ENCODE results near the gene GCAT. TPM values are rescaled to one million over a fixed set of nuclear protein-coding genes. Genes with fewer than 3 reads are reported as not detected.

The GCAT gene
- total RNA-seq, 2 donors from 2014 or later, result 14.9 to 22.7 TPM

- H3K9me3 Mint-ChIP-seq, result no peaks in the 10 kb centered on the region
- peaks cover 0 to 4% of the 10 kb centered on the region in 2 donors for H3K36me3 Mint-ChIP-seq (ENCODE audit: insufficient read depth in 2 of 2)
- peak overlapping the region; percentile 88 to 95 for H3K4me3 Mint-ChIP-seq
- DNase-seq, result peak in 1 of 2 donors; percentile 15
- H3K27me3 Mint-ChIP-seq (ENCODE audit: low read depth), result peaks cover 38% of the 10 kb centered on the region
- no peak overlapping the region for H3K27ac Mint-ChIP-seq
- peaks cover 42% of the 10 kb centered on the region for H3K4me1 Mint-ChIP-seq (ENCODE audit: low read depth)
- no peak for ATAC-seq (replicated peaks in 1 of 2)
Observed at GRCh38 chr22:37806409-37807333, 1.1 kb upstream of the GCAT start.

GRCh38 chr22:37808294-37808657, 542 bp downstream of the GCAT start:
- Mint-ChIP-seq H3K4me3 (peak overlapping the region; percentile 88 to 95), H3K36me3 (ENCODE audit: insufficient read depth in 2 of 2) (peaks cover 0 to 2% of the 10 kb centered on the region in 2 donors), H3K4me1 (ENCODE audit: low read depth) (peaks cover 35% of the 10 kb centered on the region), H3K27ac (no peak overlapping the region), H3K27me3 (ENCODE audit: low read depth) (peaks cover 31% of the 10 kb centered on the region), H3K9me3 (no peaks in the 10 kb centered on the region)
- DNase-seq, result no peak
- ATAC-seq (replicated peaks in 1 of 2), result peak in 1 of 2 donors; percentile 1

- Mint-ChIP-seq H3K4me3 (no peak overlapping the region), H3K4me1 (ENCODE audit: low read depth) (peaks cover 33% of the 10 kb centered on the region), H3K27ac (no peak overlapping the region), H3K9me3 (no peaks in the 10 kb centered on the region), H3K36me3 (ENCODE audit: insufficient read depth in 2 of 2) (peaks cover 0 to 2% of the 10 kb centered on the region in 2 donors), H3K27me3 (ENCODE audit: low read depth) (peaks cover 21% of the 10 kb centered on the region)
- DNase-seq, result no peak
- no peak for ATAC-seq (replicated peaks in 1 of 2)
Observed at GRCh38 chr22:37809672-37810333, 2.1 kb downstream of the GCAT start.

GRCh38 chr22:37811867-37812266, 4.1 kb downstream of the GCAT start:
- no peak for DNase-seq
- H3K9me3 Mint-ChIP-seq, result no peaks in the 10 kb centered on the region
- H3K27ac Mint-ChIP-seq, result no peak overlapping the region
- H3K36me3 Mint-ChIP-seq (ENCODE audit: insufficient read depth in 2 of 2), result no peaks in the 10 kb centered on the region
- H3K4me3 Mint-ChIP-seq, result no peak overlapping the region
- no peak for ATAC-seq (replicated peaks in 1 of 2)
- peaks cover 16% of the 10 kb centered on the region for H3K4me1 Mint-ChIP-seq (ENCODE audit: low read depth)
- H3K27me3 Mint-ChIP-seq (ENCODE audit: low read depth), result peaks cover 5% of the 10 kb centered on the region

- ATAC-seq (replicated peaks in 1 of 2) (no peak), DNase-seq (no peak)
- Mint-ChIP-seq H3K9me3 (no peaks in the 10 kb centered on the region), H3K4me1 (ENCODE audit: low read depth) (peaks cover 7% of the 10 kb centered on the region), H3K36me3 (ENCODE audit: insufficient read depth in 2 of 2) (no peaks in the 10 kb centered on the region), H3K27ac (no peak overlapping the region), H3K4me3 (no peak overlapping the region), H3K27me3 (ENCODE audit: low read depth) (no peaks in the 10 kb centered on the region)
Observed at GRCh38 chr22:37812869-37813678, 5.3 kb downstream of the GCAT start.

- no peak for ATAC-seq (replicated peaks in 1 of 2)
- H3K4me1 Mint-ChIP-seq (ENCODE audit: low read depth), result peaks cover 6% of the 10 kb centered on the region
Observed at GRCh38 chr22:37815593-37815992, 7.9 kb downstream of the GCAT start.

GRCh38 chr22:37816543-37817180, 8.9 kb downstream of the GCAT start:
- Mint-ChIP-seq H3K9me3 (no peaks in the 10 kb centered on the region), H3K4me3 (no peak overlapping the region), H3K27ac (no peak overlapping the region)

More at GRCh38 chr22:37815593-37815992, 7.9 kb downstream of the GCAT start:
- Mint-ChIP-seq H3K4me3 (no peak overlapping the region), H3K27ac (no peak overlapping the region), H3K9me3 (no peaks in the 10 kb centered on the region), H3K36me3 (ENCODE audit: insufficient read depth in 2 of 2) (no peaks in the 10 kb centered on the region), H3K27me3 (ENCODE audit: low read depth) (peaks cover 16% of the 10 kb centered on the region)
- DNase-seq, result no peak

GRCh38 chr22:37817705-37818408, 10.1 kb downstream of the GCAT start:
- Mint-ChIP-seq H3K4me3 (peak overlapping the region; percentile 51 to 67), H3K36me3 (ENCODE audit: insufficient read depth in 2 of 2) (no peaks in the 10 kb centered on the region), H3K27ac (no peak overlapping the region), H3K9me3 (no peaks in the 10 kb centered on the region), H3K4me1 (ENCODE audit: low read depth) (peaks cover 6% of the 10 kb centered on the region), H3K27me3 (ENCODE audit: low read depth) (peaks cover 26% of the 10 kb centered on the region)
- peak; percentile 84 to 91 for DNase-seq
- ATAC-seq (replicated peaks in 1 of 2), result peak; percentile 82

More at GRCh38 chr22:37816543-37817180, 8.9 kb downstream of the GCAT start:
- H3K4me1 Mint-ChIP-seq (ENCODE audit: low read depth), result peaks cover 6% of the 10 kb centered on the region
- ATAC-seq (replicated peaks in 1 of 2) (no peak), DNase-seq (no peak)
- H3K36me3 Mint-ChIP-seq (ENCODE audit: insufficient read depth in 2 of 2), result no peaks in the 10 kb centered on the region
- H3K27me3 Mint-ChIP-seq (ENCODE audit: low read depth), result peaks cover 22% of the 10 kb centered on the region

- Mint-ChIP-seq H3K4me1 (ENCODE audit: low read depth) (peaks cover 6% of the 10 kb centered on the region), H3K4me3 (peak overlapping the region; percentile 67 to 69), H3K9me3 (no peaks in the 10 kb centered on the region), H3K27me3 (ENCODE audit: low read depth) (peaks cover 33% of the 10 kb centered on the region), H3K27ac (no peak overlapping the region), H3K36me3 (ENCODE audit: insufficient read depth in 2 of 2) (no peaks in the 10 kb centered on the region)
- peak; percentile 73 to 81 for DNase-seq
- ATAC-seq (replicated peaks in 1 of 2), result peak; percentile 80 to 84
Observed at GRCh38 chr22:37818409-37819104, 10.8 kb downstream of the GCAT start.

- Mint-ChIP-seq H3K36me3 (ENCODE audit: insufficient read depth in 2 of 2) (no peaks in the 10 kb centered on the region), H3K27ac (no peak overlapping the region), H3K4me3 (peak overlapping the region; percentile 67 to 69), H3K9me3 (no peaks in the 10 kb centered on the region), H3K27me3 (ENCODE audit: low read depth) (peaks cover 38% of the 10 kb centered on the region), H3K4me1 (ENCODE audit: low read depth) (peaks cover 6% of the 10 kb centered on the region)
- DNase-seq (no peak), ATAC-seq (replicated peaks in 1 of 2) (no peak)
Observed at GRCh38 chr22:37819105-37819433, 11.3 kb downstream of the GCAT start.

- Mint-ChIP-seq H3K4me3 (no peak overlapping the region), H3K4me1 (ENCODE audit: low read depth) (peaks cover 6% of the 10 kb centered on the region), H3K36me3 (ENCODE audit: insufficient read depth in 2 of 2) (no peaks in the 10 kb centered on the region), H3K27ac (no peak overlapping the region), H3K9me3 (no peaks in the 10 kb centered on the region), H3K27me3 (ENCODE audit: low read depth) (peaks cover 42% of the 10 kb centered on the region)
- DNase-seq (no peak), ATAC-seq (replicated peaks in 1 of 2) (no peak)
Observed at GRCh38 chr22:37820350-37820749, 12.6 kb downstream of the GCAT start.

Measured in activated T-cell treated with anti-CD3 and anti-CD28 coated beads, Interleukin-2, amount 50 U/mL, for 72 hours (primary cell).